SK-N-MC (cell line): Measurements from ENCODE around the gene C12orf60.

Experiments
- DNase-seq: peaks from one replicate; pipeline ENCODE4 v3.0.0-alpha.2; 2011; ENCODE audit warnings: low read depth, low spot score
- H3K27ac ChIP-seq: fragments of 200-600 bp; sonication (generic); 2 replicates; pipeline ENCODE4 v1.5.1; 2016; ENCODE audit warnings: mixed run types
- H3K36me3 ChIP-seq: fragments of 200-600 bp; sonication (generic); 2 replicates; pipeline ENCODE4 v1.6.1; 2017; ENCODE audit warnings: antibody characterized with exemption, low read length, mixed read lengths; ENCODE audit not compliant: insufficient read depth
- H3K4me3 ChIP-seq: fragments of 200-600 bp; sonication (generic); 2 replicates; pipeline ENCODE4 v1.5.1; 2016
- H3K9ac ChIP-seq: fragments of 200-600 bp; sonication (generic); 2 replicates; pipeline ENCODE4 v1.8.0; 2017; ENCODE audit warnings: mixed run types, mixed read lengths; ENCODE audit not compliant: insufficient read length
- H3K9me3 ChIP-seq: fragments of 200-600 bp; sonication (generic); 2 replicates; pipeline ENCODE4 v1.6.1; 2017; ENCODE audit warnings: low read depth, mild to moderate bottlenecking, antibody characterized with exemption, low read length, moderate library complexity, mixed read lengths
- EZH2 ChIP-seq: fragments of 200-600 bp; sonication (generic); IDR thresholded peaks from one replicate; pipeline ENCODE4 v1.6.1; 2017; ENCODE audit warnings: antibody characterized with exemption
- FOXP2 ChIP-seq: optimal IDR thresholded peaks from 2 replicates; pipeline ENCODE3; 2011; ENCODE audit warnings: mild to moderate bottlenecking, moderate library complexity; ENCODE audit not compliant: insufficient read depth; ENCODE audit errors: extremely low read length, control extremely low read depth
- POLR2AphosphoS5 ChIP-seq: IDR thresholded peaks from 2 replicates; pipeline ENCODE4 v1.6.1; 2012; ENCODE audit warnings: mild to moderate bottlenecking, low read depth, low read length, borderline replicate concordance

The C12orf60 gene

DNA sequence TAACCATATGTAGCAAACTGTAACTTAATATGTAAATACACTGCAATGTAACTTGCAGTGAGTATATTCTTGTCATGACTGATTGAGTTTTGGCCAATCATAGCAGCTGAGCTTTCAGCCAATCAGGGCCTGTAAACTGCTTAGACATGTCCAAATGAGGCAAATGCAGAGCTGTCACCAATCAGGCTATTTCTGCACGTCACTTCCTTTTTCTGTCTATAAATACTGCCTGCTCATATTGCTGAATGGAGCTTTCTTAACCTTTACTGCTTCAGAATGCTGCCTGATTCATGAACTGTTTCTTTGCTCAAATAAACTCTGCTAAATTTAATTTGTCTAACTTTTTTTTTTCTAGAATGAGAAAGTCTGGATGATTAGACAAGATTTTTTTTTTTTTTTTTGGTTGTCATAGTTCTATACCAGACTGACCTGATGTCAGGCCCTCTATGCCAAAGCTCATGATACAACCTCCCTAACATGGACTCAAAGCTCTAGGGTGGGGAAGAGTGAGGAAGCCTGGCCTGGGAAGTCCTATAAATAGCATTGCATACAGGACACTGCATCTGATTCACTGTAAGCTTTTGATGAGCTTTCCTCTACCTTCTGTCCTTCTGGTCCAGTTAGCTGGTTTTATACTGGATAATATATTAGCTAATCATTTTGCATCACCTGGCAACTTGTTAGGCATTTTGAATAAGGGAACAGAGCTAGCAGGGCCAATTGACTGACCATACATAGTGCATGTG is 70.1 kb downstream of the C12orf60 start:
- H3K27ac ChIP-seq: no peak overlapping the region
- H3K9me3 ChIP-seq: no peaks in the 10 kb centered on the region
- H3K4me3 ChIP-seq: no peak overlapping the region
- no peaks in the 10 kb centered on the region for H3K36me3 ChIP-seq
- no peak for TF ChIP-seq POLR2AphosphoS5
- TF ChIP-seq FOXP2: no peak
- no peak for TF ChIP-seq EZH2
- no peak overlapping the region for H3K9ac ChIP-seq
- DNase-seq: no peak
